Spleen (tissue), 11 donors: ENCODE measurements around the gene SH3GLB2. TPM values are rescaled to one million over a fixed set of nuclear protein-coding genes. Genes with fewer than 3 reads are reported as not detected.
A peak's percentile ranks its signal among the peaks of the same experiment; 100 is the strongest.

Experiments
- DNase-seq: peaks from one replicate; pipeline ENCODE4 v3.0.0-alpha.2; 2020
- H3K27ac ChIP-seq, 8 donors: fragments of 200-600 bp; sonication (generic) in 7 of 8; 1 replicate in 4 of 8; 2 replicates in 4 of 8; pipeline versions ENCODE4 v1.5.0 to v1.8.0; 2016 to 2021; ENCODE audit warnings: inconsistent platforms in 4 of 8, mild to moderate bottlenecking in 4 of 8, moderate library complexity in 1 of 8
- H3K27me3 ChIP-seq, 7 donors: fragments of 200-600 bp; sonication (generic) in 6 of 7; replicated peaks in 1 of 7; 1 replicate in 4 of 7; 2 replicates in 3 of 7; pipeline versions ENCODE4 v1.5.0 to v1.8.0; 2016 to 2021; ENCODE audit warnings: inconsistent platforms in 3 of 7, mild to moderate bottlenecking in 1 of 7
- H3K36me3 ChIP-seq, 6 donors: fragments of 200-600 bp; sonication (generic) in 5 of 6; 1 replicate in 4 of 6; 2 replicates in 2 of 6; pipeline versions ENCODE4 v1.5.0 to v1.8.0; 2016 to 2021; ENCODE audit warnings: inconsistent platforms in 2 of 6
- H3K4me1 ChIP-seq, 6 donors: fragments of 200-600 bp; sonication (generic) in 5 of 6; 1 replicate in 3 of 6; 2 replicates in 3 of 6; pipeline versions ENCODE4 v1.5.0 to v1.8.0; 2016 to 2021; ENCODE audit warnings: inconsistent platforms in 3 of 6
- H3K4me3 ChIP-seq, 8 donors: fragments of 200-600 bp; sonication (generic) in 7 of 8; 1 replicate in 4 of 8; 2 replicates in 4 of 8; pipeline versions ENCODE4 v1.5.0 to v1.8.0; 2016 to 2021; ENCODE audit warnings: inconsistent platforms in 4 of 8, mild to moderate bottlenecking in 4 of 8, moderate library complexity in 2 of 8
- H3K9me3 ChIP-seq, 8 donors: fragments of 200-600 bp; sonication (generic) in 7 of 8; 1 replicate in 4 of 8; 2 replicates in 4 of 8; pipeline versions ENCODE4 v1.5.0 to v1.8.0; 2016 to 2021; ENCODE audit warnings: inconsistent platforms in 4 of 8
- POLR2A ChIP-seq, 3 donors: fragments of 450-650 bp; IDR thresholded peaks; one replicate each; pipeline ENCODE4 v1.5.1; 2017; ENCODE audit warnings: antibody characterized with exemption in 3 of 3, mild to moderate bottlenecking in 1 of 3
- POLR2AphosphoS5 ChIP-seq, 3 donors: sonication (generic); formaldehyde crosslinking; IDR thresholded peaks; one replicate each; pipeline ENCODE4 v1.5.1; 2017; ENCODE audit warnings: antibody characterized with exemption in 3 of 3
- WGBS, 5 donors: extraction: QIAGEN DNeasy Blood & Tissue Kit in 3 of 5; methylation state at CpG; one replicate each; pipeline versions ENCODE4 v1.1.5 to v1.1.7; 2013 to 2018; 5-methylcytosine and 5-hydroxymethylcytosine counted together
- intact Hi-C: fragments of 100-400 bp; cut with DNase I; formaldehyde crosslinking; loops from one replicate; pipeline ENCODE4 v1.15.0; 2023; ENCODE audit warnings: low total_unique reads
- polyA plus RNA-seq, 3 donors: library from polyadenylated mRNA; stranded (reverse); fragments of 200-250 nt; gene quantifications; one replicate each; pipeline ENCODE4 v1.2.1, GENCODE V29; 2013
- total RNA-seq, 7 donors: library from RNA; depleted of rRNA in 3 of 7; stranded (reverse); fragments of >200 nt in 3 of 7; fragmentation: NEBNext Ultra II Directional in 4 of 7; extraction: Animal tissue kit (Norgen Biotek cat#: 25700) in 4 of 7; gene quantifications; one replicate each; pipeline versions ENCODE4 v1.1.0 to v1.2.1, GENCODE V29; 2016 to 2021
- TF ChIP-seq, protein P1 (sequence below), 11 experiments: fragments of 200-600 bp in 7 of 11; fragments of 450-650 bp in 4 of 11; sonication (generic) in 4 of 11; IDR thresholded peaks in 8 of 11; conservative IDR thresholded peaks in 3 of 11; 1 replicate in 7 of 11; 2 replicates in 4 of 11; pipeline versions ENCODE4 v1.4.0 to v1.8.0; 2016 to 2021; ENCODE audit warnings: antibody characterized with exemption in 11 of 11, inconsistent platforms in 4 of 11, mild to moderate bottlenecking in 1 of 11
- donor health status: healthy with polysubstance abuse.
- donor health status: DM: no; HTN: no; CAD: no; lungs with moderate emphysema.
- donor health status: DM: no; HTN: no; CAD: no.
- donor health status: Bipolar disorder and iron deficiency.
- donor health status: healthy.
- donor health status: DM: no; HTN: no; CAD: no.
- donor health status: DM: yes; HTN: yes; CAD: no.

SH3GLB2 gene
- total and polyA plus RNA-seq, 10 donors, result 53.3 to 109 (median 76.5) TPM

DNA sequence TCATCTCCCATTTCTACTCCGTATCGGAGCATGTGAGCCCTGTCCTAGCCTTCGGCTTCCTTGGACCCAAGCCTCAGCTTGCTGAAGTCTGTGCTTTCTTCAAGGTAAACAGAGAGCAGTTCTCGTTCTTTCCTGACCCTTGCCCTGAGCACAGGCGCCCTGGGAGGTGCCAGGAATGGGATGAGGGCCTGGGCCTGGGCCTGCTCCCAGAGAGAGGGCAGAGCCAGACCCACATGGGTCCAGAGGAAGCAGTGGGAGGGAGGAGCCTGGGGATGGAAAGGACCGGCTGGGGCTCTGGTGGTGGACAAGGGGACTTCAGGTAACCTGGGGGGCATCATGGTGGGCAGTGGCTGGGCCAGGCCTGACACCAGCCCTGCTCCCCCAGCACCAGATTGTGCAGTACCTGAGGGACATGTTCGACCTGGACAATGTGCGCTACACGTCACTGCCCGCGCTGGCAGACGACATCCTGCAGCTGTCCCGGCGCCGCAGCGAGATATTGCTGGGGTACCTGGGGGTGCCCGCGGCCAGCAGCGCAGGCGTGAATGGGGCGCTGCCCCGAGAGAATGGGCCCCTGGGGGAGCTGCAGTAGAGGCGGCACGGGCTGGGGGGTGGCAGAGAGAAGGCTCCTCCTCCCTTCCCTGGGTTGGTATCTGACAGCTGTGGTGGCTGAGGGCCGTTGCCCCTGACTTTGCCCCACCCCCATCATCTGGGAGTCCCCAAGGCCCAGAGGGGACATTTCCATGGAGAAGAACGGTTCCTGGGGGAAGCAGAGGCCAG, 41.9 kb upstream of the SH3GLB2 start:
- H3K9me3 ChIP-seq, result no peaks in the 10 kb centered on the region
- peak overlapping the region in 7 of 8 donors; percentile 71 to 91 (median 81) for H3K27ac ChIP-seq
- TF ChIP-seq POLR2A (IDR thresholded peaks at IDR 0.05) (no peak), POLR2AphosphoS5 (IDR thresholded peaks at IDR 0.05) (peak in 1 of 3 donors; percentile 12)
- peaks cover 0 to 69% (median 37%) of the 10 kb centered on the region in 6 donors for H3K36me3 ChIP-seq
- 75 to 88% (median 81%) methylated on average over 7 to 26 of the region's 26 CpGs for WGBS, 5 donors
- intact Hi-C loops, result no loop called here
- no peak overlapping the region for H3K4me3 ChIP-seq
- peaks cover 3 to 53% (median 28%) of the 10 kb centered on the region in 6 donors for H3K4me1 ChIP-seq
- no peak for DNase-seq
- no peaks in the 10 kb centered on the region for H3K27me3 ChIP-seq

DNA sequence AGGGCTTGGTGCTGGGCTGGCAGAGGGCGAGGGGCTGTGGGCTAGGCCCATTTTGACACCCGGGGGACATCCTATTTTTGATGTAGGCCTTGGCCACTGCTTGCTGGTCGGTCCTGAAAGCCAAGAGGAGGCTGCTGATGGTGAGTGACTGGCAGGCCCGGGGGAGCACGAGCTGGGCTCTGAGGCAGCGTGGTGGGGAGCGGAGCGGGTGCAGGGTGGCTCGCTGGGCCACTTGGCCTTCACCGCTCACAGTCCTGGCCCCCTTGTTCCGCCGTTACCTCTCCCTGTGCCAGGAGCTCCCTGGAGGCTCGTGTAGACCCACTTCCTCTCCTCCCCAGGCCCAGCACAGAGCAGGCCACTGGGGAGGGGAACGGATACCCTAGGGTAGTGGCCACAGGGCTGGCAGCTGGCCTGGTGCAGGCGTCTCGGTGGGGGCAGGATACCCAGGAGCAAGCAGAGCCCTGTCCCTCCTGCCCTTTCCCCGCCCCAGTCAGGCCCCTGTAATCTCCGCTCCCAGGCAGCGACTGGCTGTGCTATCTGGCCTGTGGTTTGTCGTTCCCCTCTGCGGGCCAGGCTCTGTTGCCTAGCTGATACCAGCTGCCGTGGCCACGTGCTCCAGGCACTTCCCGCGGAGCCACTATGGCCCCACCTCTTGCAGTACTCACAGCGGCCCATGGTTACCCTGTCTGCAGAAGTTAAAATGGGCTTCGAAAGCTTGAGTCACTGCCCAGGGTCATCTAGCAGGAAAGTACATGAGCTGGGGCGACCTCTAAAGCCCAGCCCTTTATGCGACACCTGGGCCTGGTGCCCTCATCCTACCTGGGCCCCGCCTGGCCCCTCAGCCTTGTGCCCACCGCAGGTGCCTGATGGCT, 41.1 kb upstream of the SH3GLB2 start:
- Histone ChIP-seq H3K27ac (peak overlapping the region; percentile 64 to 91 (median 80)), H3K9me3 (no peaks in the 10 kb centered on the region), H3K4me1 (peaks cover 3 to 53% (median 28%) of the 10 kb centered on the region in 6 donors), H3K4me3 (peak overlapping the region in 2 of 8 donors; percentile 16 to 50), H3K36me3 (peaks cover 0 to 77% (median 44%) of the 10 kb centered on the region in 6 donors), H3K27me3 (no peaks in the 10 kb centered on the region)
- DNase-seq, result peak; percentile 96
- intact Hi-C loops, result no loop called here
- TF ChIP-seq POLR2AphosphoS5 (IDR thresholded peaks at IDR 0.05) (peak; percentile 75 to 85 (median 85)), POLR2A (IDR thresholded peaks at IDR 0.05) (peak in 1 of 3 donors; percentile 4)
- TF ChIP-seq, protein P1, sequence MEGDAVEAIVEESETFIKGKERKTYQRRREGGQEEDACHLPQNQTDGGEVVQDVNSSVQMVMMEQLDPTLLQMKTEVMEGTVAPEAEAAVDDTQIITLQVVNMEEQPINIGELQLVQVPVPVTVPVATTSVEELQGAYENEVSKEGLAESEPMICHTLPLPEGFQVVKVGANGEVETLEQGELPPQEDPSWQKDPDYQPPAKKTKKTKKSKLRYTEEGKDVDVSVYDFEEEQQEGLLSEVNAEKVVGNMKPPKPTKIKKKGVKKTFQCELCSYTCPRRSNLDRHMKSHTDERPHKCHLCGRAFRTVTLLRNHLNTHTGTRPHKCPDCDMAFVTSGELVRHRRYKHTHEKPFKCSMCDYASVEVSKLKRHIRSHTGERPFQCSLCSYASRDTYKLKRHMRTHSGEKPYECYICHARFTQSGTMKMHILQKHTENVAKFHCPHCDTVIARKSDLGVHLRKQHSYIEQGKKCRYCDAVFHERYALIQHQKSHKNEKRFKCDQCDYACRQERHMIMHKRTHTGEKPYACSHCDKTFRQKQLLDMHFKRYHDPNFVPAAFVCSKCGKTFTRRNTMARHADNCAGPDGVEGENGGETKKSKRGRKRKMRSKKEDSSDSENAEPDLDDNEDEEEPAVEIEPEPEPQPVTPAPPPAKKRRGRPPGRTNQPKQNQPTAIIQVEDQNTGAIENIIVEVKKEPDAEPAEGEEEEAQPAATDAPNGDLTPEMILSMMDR (IDR thresholded peaks at IDR 0.05 in 8 of 11, conservative IDR thresholded peaks at IDR 0.05 in 3 of 11), result peak in 6 of 11 experiments; percentile 6 to 45 (median 32)
- WGBS, 5 donors, result 34 to 58% (median 41%) methylated on average over 15 to 31 of the region's 31 CpGs

GRCh38 chr9:129068110-129068509, 40.0 kb upstream of the SH3GLB2 start:
- no peaks in the 10 kb centered on the region for H3K9me3 ChIP-seq
- DNase-seq, result no peak
- intact Hi-C loops, result no loop called here
- peak overlapping the region in 7 of 8 donors; percentile 64 to 91 (median 81) for H3K27ac ChIP-seq
- H3K4me1 ChIP-seq, result peaks cover 3 to 53% (median 28%) of the 10 kb centered on the region in 6 donors
- no peaks in the 10 kb centered on the region for H3K27me3 ChIP-seq
- WGBS, 5 donors, result 89 to 96% (median 92%) methylated on average over 13 to 19 of the region's 19 CpGs
- no peak overlapping the region for H3K4me3 ChIP-seq
- TF ChIP-seq POLR2AphosphoS5 (IDR thresholded peaks at IDR 0.05) (no peak), POLR2A (IDR thresholded peaks at IDR 0.05) (no peak)
- TF ChIP-seq, protein P1 (IDR thresholded peaks at IDR 0.05 in 8 of 11, conservative IDR thresholded peaks at IDR 0.05 in 3 of 11), result no peak
- peaks cover 0 to 88% (median 54%) of the 10 kb centered on the region in 6 donors for H3K36me3 ChIP-seq

GRCh38 chr9:129064499-129064908, 36.4 kb upstream of the SH3GLB2 start:
- Histone ChIP-seq H3K4me1 (peaks cover 3 to 19% (median 14%) of the 10 kb centered on the region in 6 donors), H3K27me3 (no peaks in the 10 kb centered on the region), H3K9me3 (no peaks in the 10 kb centered on the region), H3K27ac (no peak overlapping the region), H3K36me3 (peaks cover 0 to 98% (median 79%) of the 10 kb centered on the region in 6 donors), H3K4me3 (no peak overlapping the region)
- intact Hi-C loops, result no loop called here
- TF ChIP-seq, protein P1 (IDR thresholded peaks at IDR 0.05 in 8 of 11, conservative IDR thresholded peaks at IDR 0.05 in 3 of 11), result no peak
- TF ChIP-seq POLR2A (IDR thresholded peaks at IDR 0.05) (no peak), POLR2AphosphoS5 (IDR thresholded peaks at IDR 0.05) (no peak)
- DNase-seq, result no peak
- 81 to 95% (median 90%) methylated on average over 8 of the region's 8 CpGs for WGBS, 5 donors
